ENCODE measurements around the gene ASIC2.

ASIC2 gene

GRCh38 chr17:33099252-33099651 lies 193.8 kb downstream of the ASIC2 start:
- DNase-seq (ENCODE audit: extremely low read depth, low read depth), result no peak
- H3K4me3 ChIP-seq (replicated peaks; ENCODE audit: low read depth, low read length), result no peak overlapping the region
- no peak for TF ChIP-seq CTCF (IDR thresholded peaks at IDR 0.05; ENCODE audit: low read depth, low read length, missing control alignments)

- DNase-seq (ENCODE audit: extremely low read depth, low read depth), result no peak
- no peak overlapping the region for H3K4me3 ChIP-seq (replicated peaks; ENCODE audit: low read depth, low read length)
- no peak for TF ChIP-seq CTCF (IDR thresholded peaks at IDR 0.05; ENCODE audit: low read depth, low read length, missing control alignments)
Measured at GRCh38 chr17:33097411-33097810, 195.7 kb downstream of the ASIC2 start.

- H3K4me3 ChIP-seq (replicated peaks; ENCODE audit: low read depth, low read length), result no peak overlapping the region
- DNase-seq (ENCODE audit: extremely low read depth, low read depth), result no peak
- TF ChIP-seq CTCF (IDR thresholded peaks at IDR 0.05; ENCODE audit: low read depth, low read length, missing control alignments), result no peak
Measured at GRCh38 chr17:33096161-33096560, 196.9 kb downstream of the ASIC2 start.

GRCh38 chr17:33091271-33091670 lies 201.8 kb downstream of the ASIC2 start:
- DNase-seq (ENCODE audit: extremely low read depth, low read depth), result no peak
- no peak for TF ChIP-seq CTCF (IDR thresholded peaks at IDR 0.05; ENCODE audit: low read depth, low read length, missing control alignments)
- no peak overlapping the region for H3K4me3 ChIP-seq (replicated peaks; ENCODE audit: low read depth, low read length)

- no peak for TF ChIP-seq CTCF (IDR thresholded peaks at IDR 0.05; ENCODE audit: low read depth, low read length, missing control alignments)
- no peak for DNase-seq (ENCODE audit: extremely low read depth, low read depth)
- H3K4me3 ChIP-seq (replicated peaks; ENCODE audit: low read depth, low read length), result no peak overlapping the region
Measured at GRCh38 chr17:33090806-33091205, 202.3 kb downstream of the ASIC2 start.

GRCh38 chr17:33086878-33087277 lies 206.2 kb downstream of the ASIC2 start:
- TF ChIP-seq CTCF (IDR thresholded peaks at IDR 0.05; ENCODE audit: low read depth, low read length, missing control alignments), result no peak
- no peak for DNase-seq (ENCODE audit: extremely low read depth, low read depth)

GRCh38 chr17:33086041-33086440 lies 207.1 kb downstream of the ASIC2 start:
- TF ChIP-seq CTCF (IDR thresholded peaks at IDR 0.05; ENCODE audit: low read depth, low read length, missing control alignments), result no peak
- no peak overlapping the region for H3K4me3 ChIP-seq (replicated peaks; ENCODE audit: low read depth, low read length)
- no peak for DNase-seq (ENCODE audit: extremely low read depth, low read depth)

More at GRCh38 chr17:33086878-33087277, 206.2 kb downstream of the ASIC2 start:
- H3K4me3 ChIP-seq (replicated peaks; ENCODE audit: low read depth, low read length), result no peak overlapping the region
